ENCODE results near the gene TIRAP.

Gene TIRAP

DNA sequence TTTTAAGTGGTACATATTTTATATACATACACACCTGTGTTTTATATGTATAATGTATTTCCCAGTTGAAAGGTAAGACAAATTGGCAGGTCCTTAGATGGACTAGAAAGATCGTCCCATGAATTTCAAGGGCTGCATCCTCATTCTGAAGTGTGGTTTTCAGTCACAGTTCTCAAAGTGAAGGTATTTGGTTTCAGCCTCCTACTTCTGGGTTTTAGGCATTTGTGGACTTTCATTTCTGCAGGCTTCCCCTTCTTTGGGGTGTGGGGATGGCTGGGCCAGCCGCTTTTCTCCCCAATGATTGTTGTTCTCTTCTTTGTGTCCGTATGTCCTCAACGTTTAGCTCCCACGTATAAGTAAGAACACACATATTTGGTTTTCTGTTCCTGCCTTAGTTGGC, 30.9 kb downstream of the TIRAP start:
- TF ChIP-seq, protein P1, sequence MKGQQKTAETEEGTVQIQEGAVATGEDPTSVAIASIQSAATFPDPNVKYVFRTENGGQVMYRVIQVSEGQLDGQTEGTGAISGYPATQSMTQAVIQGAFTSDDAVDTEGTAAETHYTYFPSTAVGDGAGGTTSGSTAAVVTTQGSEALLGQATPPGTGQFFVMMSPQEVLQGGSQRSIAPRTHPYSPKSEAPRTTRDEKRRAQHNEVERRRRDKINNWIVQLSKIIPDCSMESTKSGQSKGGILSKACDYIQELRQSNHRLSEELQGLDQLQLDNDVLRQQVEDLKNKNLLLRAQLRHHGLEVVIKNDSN (IDR thresholded peaks at IDR 0.05), result no peak
- no peak for TF ChIP-seq CEBPB (IDR thresholded peaks at IDR 0.05)
- TF ChIP-seq CREB1 (IDR thresholded peaks at IDR 0.05; ENCODE audit: low read depth), result no peak
- TF ChIP-seq, protein P2, sequence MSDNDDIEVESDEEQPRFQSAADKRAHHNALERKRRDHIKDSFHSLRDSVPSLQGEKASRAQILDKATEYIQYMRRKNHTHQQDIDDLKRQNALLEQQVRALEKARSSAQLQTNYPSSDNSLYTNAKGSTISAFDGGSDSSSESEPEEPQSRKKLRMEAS (IDR thresholded peaks at IDR 0.05), result no peak
- TF ChIP-seq FOXM1 (IDR thresholded peaks at IDR 0.05; ENCODE audit: borderline replicate concordance, low read depth), result no peak
- TF ChIP-seq EP300 (IDR thresholded peaks at IDR 0.05; ENCODE audit: borderline replicate concordance), result no peak
- no peak for TF ChIP-seq NFIC (IDR thresholded peaks at IDR 0.05)
- TF ChIP-seq TCF12 (IDR thresholded peaks at IDR 0.05; ENCODE audit: low read depth), result no peak
- no peak for TF ChIP-seq YY1 (IDR thresholded peaks at IDR 0.05; ENCODE audit: low read depth)
- no peak for TF ChIP-seq TAF1 (IDR thresholded peaks at IDR 0.05; ENCODE audit: low read depth)
- TF ChIP-seq EGR1 (IDR thresholded peaks at IDR 0.05), result no peak
- no peak for TF ChIP-seq TEAD4 (IDR thresholded peaks at IDR 0.05)
- TF ChIP-seq, protein P3, sequence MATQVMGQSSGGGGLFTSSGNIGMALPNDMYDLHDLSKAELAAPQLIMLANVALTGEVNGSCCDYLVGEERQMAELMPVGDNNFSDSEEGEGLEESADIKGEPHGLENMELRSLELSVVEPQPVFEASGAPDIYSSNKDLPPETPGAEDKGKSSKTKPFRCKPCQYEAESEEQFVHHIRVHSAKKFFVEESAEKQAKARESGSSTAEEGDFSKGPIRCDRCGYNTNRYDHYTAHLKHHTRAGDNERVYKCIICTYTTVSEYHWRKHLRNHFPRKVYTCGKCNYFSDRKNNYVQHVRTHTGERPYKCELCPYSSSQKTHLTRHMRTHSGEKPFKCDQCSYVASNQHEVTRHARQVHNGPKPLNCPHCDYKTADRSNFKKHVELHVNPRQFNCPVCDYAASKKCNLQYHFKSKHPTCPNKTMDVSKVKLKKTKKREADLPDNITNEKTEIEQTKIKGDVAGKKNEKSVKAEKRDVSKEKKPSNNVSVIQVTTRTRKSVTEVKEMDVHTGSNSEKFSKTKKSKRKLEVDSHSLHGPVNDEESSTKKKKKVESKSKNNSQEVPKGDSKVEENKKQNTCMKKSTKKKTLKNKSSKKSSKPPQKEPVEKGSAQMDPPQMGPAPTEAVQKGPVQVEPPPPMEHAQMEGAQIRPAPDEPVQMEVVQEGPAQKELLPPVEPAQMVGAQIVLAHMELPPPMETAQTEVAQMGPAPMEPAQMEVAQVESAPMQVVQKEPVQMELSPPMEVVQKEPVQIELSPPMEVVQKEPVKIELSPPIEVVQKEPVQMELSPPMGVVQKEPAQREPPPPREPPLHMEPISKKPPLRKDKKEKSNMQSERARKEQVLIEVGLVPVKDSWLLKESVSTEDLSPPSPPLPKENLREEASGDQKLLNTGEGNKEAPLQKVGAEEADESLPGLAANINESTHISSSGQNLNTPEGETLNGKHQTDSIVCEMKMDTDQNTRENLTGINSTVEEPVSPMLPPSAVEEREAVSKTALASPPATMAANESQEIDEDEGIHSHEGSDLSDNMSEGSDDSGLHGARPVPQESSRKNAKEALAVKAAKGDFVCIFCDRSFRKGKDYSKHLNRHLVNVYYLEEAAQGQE (IDR thresholded peaks at IDR 0.05; ENCODE audit: low read depth), result no peak
- TF ChIP-seq ZBTB7A (IDR thresholded peaks at IDR 0.05; ENCODE audit: low read depth), result no peak
- no peak for TF ChIP-seq RAD21 (IDR thresholded peaks at IDR 0.05; ENCODE audit: low read depth)

DNA sequence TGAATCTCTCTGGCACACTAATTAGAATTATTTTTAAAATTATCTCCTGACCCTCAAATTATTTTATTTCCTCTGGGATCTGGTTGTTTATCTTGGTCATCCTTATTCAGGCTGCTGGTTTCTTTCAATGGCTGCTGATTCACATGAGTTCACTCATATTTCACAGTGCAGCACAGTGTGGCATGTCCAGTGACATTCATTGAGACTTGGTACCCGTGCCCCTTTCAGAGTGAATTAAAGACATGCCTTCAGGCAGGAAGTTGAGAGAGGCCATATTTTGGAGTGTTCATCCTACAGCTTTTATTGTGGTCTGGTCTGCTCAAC, 34.5 kb downstream of the TIRAP start:
- no peak for TF ChIP-seq ZBTB7A (IDR thresholded peaks at IDR 0.05; ENCODE audit: low read depth)
- TF ChIP-seq, protein P2 (IDR thresholded peaks at IDR 0.05), result no peak
- TF ChIP-seq NFIC (IDR thresholded peaks at IDR 0.05), result no peak
- TF ChIP-seq, protein P1 (IDR thresholded peaks at IDR 0.05), result no peak
- TF ChIP-seq TAF1 (IDR thresholded peaks at IDR 0.05; ENCODE audit: low read depth), result no peak
- no peak for TF ChIP-seq TEAD4 (IDR thresholded peaks at IDR 0.05)
- TF ChIP-seq RAD21 (IDR thresholded peaks at IDR 0.05; ENCODE audit: low read depth), result no peak
- TF ChIP-seq YY1 (IDR thresholded peaks at IDR 0.05; ENCODE audit: low read depth), result no peak
- TF ChIP-seq CREB1 (IDR thresholded peaks at IDR 0.05; ENCODE audit: low read depth), result no peak
- TF ChIP-seq EP300 (IDR thresholded peaks at IDR 0.05; ENCODE audit: borderline replicate concordance), result no peak
- TF ChIP-seq FOXM1 (IDR thresholded peaks at IDR 0.05; ENCODE audit: borderline replicate concordance, low read depth), result no peak
- TF ChIP-seq CEBPB (IDR thresholded peaks at IDR 0.05), result no peak
- TF ChIP-seq, protein P3 (IDR thresholded peaks at IDR 0.05; ENCODE audit: low read depth), result no peak

DNA sequence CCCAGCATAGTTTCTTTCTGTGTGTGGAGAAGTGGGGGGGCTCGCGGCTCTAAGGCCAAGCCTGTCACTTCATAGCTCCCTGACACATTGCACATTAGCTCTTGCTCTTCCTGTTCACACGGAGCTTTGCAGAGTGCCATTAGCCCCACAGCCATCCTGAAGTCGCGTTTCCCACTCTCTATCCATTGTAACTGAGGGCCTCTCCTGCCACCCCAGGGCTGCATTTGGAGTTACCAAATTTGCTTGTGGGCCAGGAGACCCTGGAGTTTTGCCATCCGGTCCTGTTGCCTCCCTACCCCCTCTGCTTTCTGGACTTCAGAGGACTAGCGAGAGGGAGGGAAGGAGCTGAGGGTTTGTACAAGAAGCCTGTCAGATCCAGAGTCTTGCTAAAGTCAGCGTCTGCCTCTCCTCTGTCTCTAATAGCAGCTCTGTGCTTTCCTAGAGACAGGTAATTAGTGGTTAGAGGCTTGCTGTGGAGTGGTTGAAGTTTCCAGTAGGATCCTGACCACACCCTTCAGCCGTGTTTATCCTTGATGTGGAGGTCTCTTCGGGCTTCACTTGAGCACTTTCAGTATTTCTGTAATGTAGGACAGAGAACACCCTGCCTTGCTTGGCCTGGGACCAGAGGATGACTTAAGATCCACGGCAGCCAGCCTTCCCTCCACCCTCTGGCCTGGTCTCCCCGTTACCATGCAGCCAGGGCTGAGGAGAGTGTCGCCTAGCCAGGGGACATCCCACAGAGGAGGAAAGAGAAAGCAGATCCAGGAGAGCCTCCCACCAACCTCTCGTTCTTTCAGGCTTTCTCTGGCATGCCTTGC, 35.1 kb downstream of the TIRAP start:
- TF ChIP-seq ZBTB7A (IDR thresholded peaks at IDR 0.05; ENCODE audit: low read depth) (no peak), TEAD4 (IDR thresholded peaks at IDR 0.05) (no peak), NFIC (IDR thresholded peaks at IDR 0.05) (no peak), TAF1 (IDR thresholded peaks at IDR 0.05; ENCODE audit: low read depth) (no peak), EGR1 (IDR thresholded peaks at IDR 0.05) (no peak), YY1 (IDR thresholded peaks at IDR 0.05; ENCODE audit: low read depth) (no peak), RAD21 (IDR thresholded peaks at IDR 0.05; ENCODE audit: low read depth) (no peak), FOXM1 (IDR thresholded peaks at IDR 0.05; ENCODE audit: borderline replicate concordance, low read depth) (no peak), CREB1 (IDR thresholded peaks at IDR 0.05; ENCODE audit: low read depth) (no peak), TCF12 (IDR thresholded peaks at IDR 0.05; ENCODE audit: low read depth) (no peak), EP300 (IDR thresholded peaks at IDR 0.05; ENCODE audit: borderline replicate concordance) (no peak), CEBPB (IDR thresholded peaks at IDR 0.05) (no peak)
- TF ChIP-seq, protein P3 (IDR thresholded peaks at IDR 0.05; ENCODE audit: low read depth), result no peak
- TF ChIP-seq, protein P1 (IDR thresholded peaks at IDR 0.05), result no peak
- TF ChIP-seq, protein P2 (IDR thresholded peaks at IDR 0.05), result no peak

Measured in Ishikawa (cell line).